IMR-90 (cell line): Measurements from ENCODE around the gene TWIST2. TPM values are rescaled to one million over a fixed set of nuclear protein-coding genes. Genes with fewer than 3 reads are reported as not detected.
A peak's percentile ranks its signal among the peaks of the same experiment; 100 is the strongest.

Experiments used
- ATAC-seq: fragments of 200-7000 bp; cut with Tn5 transposase; 2 replicates; pipeline ENCODE4 v1.9.1; 2020; ENCODE audit warnings: low read depth, mild to moderate bottlenecking, moderate library complexity
- BruUV-seq: library from RNA; stranded (reverse); fragments of 400-500 nt; replicated peaks from 2 replicates; lab custom pipeline; 2021; lab: Mats Ljungman, UMichigan
- CTCF ChIA-PET: fragments of 300-600 bp; formaldehyde crosslinking; extraction: SDS; loops from one replicate; lab custom pipeline; 2021; ENCODE audit warnings: antibody characterized with exemption; lab: Yijun Ruan, JAX
- POLR2A ChIA-PET: fragments of 300-600 bp; sonication (Branson Sonifier 250); formaldehyde crosslinking; loops from one replicate; lab custom pipeline; 2022; ENCODE audit warnings: antibody characterized with exemption; ENCODE audit not compliant: unreplicated experiment; lab: Charles Lee
- DNase-seq: peaks from one replicate; pipeline ENCODE4 v3.0.0; 2013
- H2AFZ ChIP-seq: replicated peaks from 2 replicates; pipeline ENCODE3; 2013; ENCODE audit warnings: low read length, mild to moderate bottlenecking; ENCODE audit not compliant: poor library complexity
- H2AK5ac ChIP-seq: 2 replicates; pipeline ENCODE4 v1.6.1; 2013; ENCODE audit warnings: low read depth, low read length, inconsistent platforms
- H2AK9ac ChIP-seq: replicated peaks from 2 replicates; pipeline ENCODE3; 2013; ENCODE audit warnings: mild to moderate bottlenecking, low read depth, low read length, moderate library complexity; ENCODE audit not compliant: poor library complexity
- H2BK120ac ChIP-seq: 2 replicates; pipeline ENCODE4 v1.6.1; 2013; ENCODE audit warnings: low read depth, low read length, inconsistent platforms
- H2BK15ac ChIP-seq: 3 replicates; pipeline ENCODE4 v1.6.1; 2013; ENCODE audit warnings: low read depth, low read length, inconsistent platforms
- H2BK20ac ChIP-seq: 2 replicates; pipeline ENCODE4 v1.6.1; 2013; ENCODE audit warnings: low read depth, mild to moderate bottlenecking, inconsistent platforms, low read length, moderate library complexity
- H2BK5ac ChIP-seq: 2 replicates; pipeline ENCODE4 v1.6.1; 2013; ENCODE audit warnings: mild to moderate bottlenecking, low read depth, low read length, inconsistent platforms; ENCODE audit not compliant: poor library complexity, severe bottlenecking
- H3K14ac ChIP-seq: replicated peaks from 2 replicates; pipeline ENCODE4 v1.6.1; 2013; ENCODE audit warnings: low read depth, low read length, inconsistent platforms
- H3K18ac ChIP-seq: 2 replicates; pipeline ENCODE4 v1.6.1; 2013; ENCODE audit warnings: low read depth, low read length, control low read depth
- H3K23ac ChIP-seq: 2 replicates; pipeline ENCODE4 v1.6.1; 2013; ENCODE audit warnings: low read depth, low read length, inconsistent platforms
- H3K27ac ChIP-seq: 2 replicates; pipeline ENCODE4 v1.5.1; 2013; ENCODE audit warnings: mild to moderate bottlenecking, control low read depth, low read length; ENCODE audit not compliant: insufficient read depth
- H3K27me3 ChIP-seq: 2 replicates; pipeline ENCODE4 v1.6.1; 2013; ENCODE audit warnings: low read length; ENCODE audit not compliant: control insufficient read depth, insufficient read depth
- H3K36me3 ChIP-seq: 2 replicates; pipeline ENCODE4 v1.6.1; 2013; ENCODE audit warnings: low read length, mixed read lengths; ENCODE audit not compliant: control insufficient read depth, insufficient read depth
- H3K4ac ChIP-seq: 2 replicates; pipeline ENCODE4 v1.6.1; 2013; ENCODE audit warnings: low read depth, low read length, inconsistent platforms
- H3K4me1 ChIP-seq: 2 replicates; pipeline ENCODE4 v1.6.1; 2013; ENCODE audit warnings: low read length, mixed read lengths; ENCODE audit not compliant: control insufficient read depth, insufficient read depth
- H3K4me2 ChIP-seq: 2 replicates; pipeline ENCODE4 v1.6.1; 2013; ENCODE audit warnings: low read depth, mild to moderate bottlenecking, control low read depth, low read length, moderate library complexity
- H3K4me3 ChIP-seq: 2 replicates; pipeline ENCODE4 v1.5.1; 2013; ENCODE audit warnings: low read depth, mild to moderate bottlenecking, control low read depth, low read length, moderate library complexity; ENCODE audit not compliant: insufficient read depth
- H3K56ac ChIP-seq: 2 replicates; pipeline ENCODE4 v1.6.1; 2013; ENCODE audit warnings: low read length, inconsistent platforms; ENCODE audit not compliant: insufficient read depth; ENCODE audit errors: extremely low read depth
- H3K79me1 ChIP-seq, 2 experiments: 2 replicates each; pipeline ENCODE4 v1.6.1; 2013; ENCODE audit warnings: low read length in 2 of 2, inconsistent platforms in 1 of 2, low read depth in 1 of 2
- H3K9ac ChIP-seq: 2 replicates; pipeline ENCODE4 v1.6.1; 2013; ENCODE audit warnings: low read depth, low read length, control low read depth
- H3K9me1 ChIP-seq: 2 replicates; pipeline ENCODE4 v1.6.1; 2013; ENCODE audit warnings: low read length, inconsistent platforms; ENCODE audit not compliant: insufficient read depth
- H3K9me3 ChIP-seq: 2 replicates; pipeline ENCODE4 v1.6.1; 2013; ENCODE audit warnings: low read length; ENCODE audit not compliant: control insufficient read depth, insufficient read depth
- H4K20me1 ChIP-seq: 2 replicates; pipeline ENCODE4 v1.6.1; 2013; ENCODE audit warnings: low read length, inconsistent platforms; ENCODE audit not compliant: insufficient read depth
- H4K5ac ChIP-seq: 2 replicates; pipeline ENCODE4 v1.6.1; 2013; ENCODE audit warnings: mild to moderate bottlenecking, low read depth, low read length, control low read depth
- H4K8ac ChIP-seq, 2 experiments: 2 replicates each; pipeline ENCODE4 v1.6.1; 2013; ENCODE audit warnings: low read depth in 2 of 2, low read length in 2 of 2, control low read depth in 1 of 2, inconsistent platforms in 1 of 2
- H4K91ac ChIP-seq: 2 replicates; pipeline ENCODE4 v1.6.1; 2013; ENCODE audit warnings: low read depth, low read length, inconsistent platforms; ENCODE audit not compliant: insufficient read depth
- ELK1 ChIP-seq: fragments of 150-350 bp; IDR thresholded peaks from 2 replicates; pipeline ENCODE4 v1.6.1; 2016; ENCODE audit warnings: low read depth, mild to moderate bottlenecking, low read length, moderate library complexity, borderline replicate concordance
- MXI1 ChIP-seq: IDR thresholded peaks from 2 replicates; pipeline ENCODE4 v1.6.1; 2012; ENCODE audit warnings: low read depth, mild to moderate bottlenecking, low read length, moderate library complexity, borderline replicate concordance
- NFE2L2 ChIP-seq: fragments of 150-350 bp; IDR thresholded peaks from 2 replicates; pipeline ENCODE4 v1.6.1; 2016; ENCODE audit warnings: low read depth, mild to moderate bottlenecking, low read length
- POLR2A ChIP-seq: IDR thresholded peaks from 2 replicates; pipeline ENCODE4 v1.6.1; 2012; ENCODE audit warnings: mild to moderate bottlenecking, low read depth, low read length
- RAD21 ChIP-seq: IDR thresholded peaks from 2 replicates; pipeline ENCODE4 v1.6.1; 2012; ENCODE audit warnings: low read length, improper control_type of control experiment
- SMC3 ChIP-seq: fragments of 150-350 bp; IDR thresholded peaks from 2 replicates; pipeline ENCODE4 v1.6.1; 2016; ENCODE audit warnings: low read depth, mild to moderate bottlenecking, antibody characterized with exemption, low read length, moderate library complexity
- WGBS, 2 experiments: methylation state at CpG; one replicate each; pipeline versions ENCODE4 v1.1.5 to v1.1.7; 2013; ENCODE audit warnings: missing lambda C conversion rate in 2 of 2; ENCODE audit not compliant: insufficient read length in 1 of 2; ENCODE audit errors: extremely low coverage in 2 of 2; 5-methylcytosine and 5-hydroxymethylcytosine counted together
- dilution Hi-C: fragments of 300-500 bp; cut with HindIII; formaldehyde crosslinking; loops from one replicate; pipeline ENCODE4 v1.14.3; 2018; ENCODE audit warnings: low sequenced_read_pairs; ENCODE audit not compliant: unreplicated experiment
- in situ Hi-C: fragments of 300-500 bp; cut with MboI; formaldehyde crosslinking; loops from 3 replicates; pipeline ENCODE4 v1.14.3; 2019; ENCODE audit warnings: low sequenced_read_pairs, inconsistent platforms, mixed read lengths
- intact Hi-C: fragments of 100-400 bp; cut with micrococcal nuclease; formaldehyde crosslinking; loops from 2 replicates; pipeline ENCODE4 v1.10.0; 2022
- polyA plus RNA-seq, 3 experiments: library from polyadenylated mRNA; depleted of rRNA; stranded (reverse); fragments of >200 nt; gene quantifications; 2 replicates each; pipeline ENCODE4 v1.2.3, GENCODE V29; 2012; ENCODE audit warnings: low replicate concordance in 1 of 3
- total RNA-seq: library from RNA; depleted of rRNA; stranded (reverse); fragments of >200 nt; gene quantifications from 2 replicates; pipeline ENCODE4 v1.2.3, GENCODE V29; 2012
- TF ChIP-seq, protein P1 (sequence below): conservative IDR thresholded peaks from 2 replicates; pipeline ENCODE4 v1.5.1; 2012; ENCODE audit warnings: mild to moderate bottlenecking, low read depth, low read length, improper control_type of control experiment

The TWIST2 gene
- total and polyA plus RNA-seq, 2 of the 4 experiments (the other 2 are of a cell fraction), result 9.3 to 33.6 TPM

- no peak for TF ChIP-seq ELK1
These were observed 16.5 kb downstream of the TWIST2 start (continued) for GRCh38 chr2:238864207-238865014.

- Histone ChIP-seq H3K4me2 (no peak overlapping the region), H2BK120ac (peak overlapping the region; percentile 98), H3K9me1 (peaks cover 49% of the 10 kb centered on the region), H3K23ac (peak overlapping the region; percentile 97), H4K8ac (peak overlapping the region; percentile 86 to 90), H2AK5ac (peak overlapping the region; percentile 88), H3K4me3 (no peak overlapping the region), H3K18ac (peak overlapping the region; percentile 26), H3K9me3 (no peaks in the 10 kb centered on the region), H3K79me1 (peaks cover 40 to 80% of the 10 kb centered on the region in 2 experiments), H2BK5ac (peak overlapping the region; percentile 95), H4K20me1 (no peaks in the 10 kb centered on the region), H2BK15ac (peak overlapping the region; percentile 99), H2AFZ (peak overlapping the region; percentile 85), H4K5ac (peak overlapping the region; percentile 22), H3K36me3 (peaks cover 4% of the 10 kb centered on the region; the same call in 1 of the 2 replicates), H2AK9ac (peak overlapping the region; percentile 98), H3K27me3 (no peaks in the 10 kb centered on the region), H3K27ac (peak overlapping the region; percentile 94), H3K9ac (peak overlapping the region; percentile 27; the same call in 1 of the 2 replicates), H3K14ac (peak overlapping the region; percentile 93), H2BK20ac (peak overlapping the region; percentile 97), H4K91ac (peak overlapping the region; percentile 99), H3K4me1 (peaks cover 53% of the 10 kb centered on the region), H3K4ac (peak overlapping the region; percentile 95), H3K56ac (peak overlapping the region; percentile 94; the same call in 1 of the 2 replicates)
- dilution Hi-C loops (no loop called here), in situ Hi-C loops (no loop called here), intact Hi-C loops (no loop called here)
- BruUV-seq, result no TSS peak
- WGBS, 2 experiments, result 76% methylated on average over 7 of the region's 17 CpGs; no CpG with 5 or more reads in 1 of the 2 experiments
- DNase-seq (no peak), ATAC-seq (no peak)
- CTCF ChIA-PET, result interaction anchor here (1.0 kb wide), 1 partner anchor 15 kb away, joined by 4 read pairs; no protein-coding TSS in a partner anchor
- POLR2A ChIA-PET, result no interaction called here
- TF ChIP-seq POLR2A (no peak), SMC3 (no peak), MXI1 (no peak), NFE2L2 (no peak), RAD21 (no peak), ELK1 (no peak)
- TF ChIP-seq, protein P1, sequence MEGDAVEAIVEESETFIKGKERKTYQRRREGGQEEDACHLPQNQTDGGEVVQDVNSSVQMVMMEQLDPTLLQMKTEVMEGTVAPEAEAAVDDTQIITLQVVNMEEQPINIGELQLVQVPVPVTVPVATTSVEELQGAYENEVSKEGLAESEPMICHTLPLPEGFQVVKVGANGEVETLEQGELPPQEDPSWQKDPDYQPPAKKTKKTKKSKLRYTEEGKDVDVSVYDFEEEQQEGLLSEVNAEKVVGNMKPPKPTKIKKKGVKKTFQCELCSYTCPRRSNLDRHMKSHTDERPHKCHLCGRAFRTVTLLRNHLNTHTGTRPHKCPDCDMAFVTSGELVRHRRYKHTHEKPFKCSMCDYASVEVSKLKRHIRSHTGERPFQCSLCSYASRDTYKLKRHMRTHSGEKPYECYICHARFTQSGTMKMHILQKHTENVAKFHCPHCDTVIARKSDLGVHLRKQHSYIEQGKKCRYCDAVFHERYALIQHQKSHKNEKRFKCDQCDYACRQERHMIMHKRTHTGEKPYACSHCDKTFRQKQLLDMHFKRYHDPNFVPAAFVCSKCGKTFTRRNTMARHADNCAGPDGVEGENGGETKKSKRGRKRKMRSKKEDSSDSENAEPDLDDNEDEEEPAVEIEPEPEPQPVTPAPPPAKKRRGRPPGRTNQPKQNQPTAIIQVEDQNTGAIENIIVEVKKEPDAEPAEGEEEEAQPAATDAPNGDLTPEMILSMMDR, result no peak
These were observed 17.3 kb downstream of the TWIST2 start for GRCh38 chr2:238865015-238865719.
